HG02623 (cell line): ENCODE data around the gene MARK2.

Source experiments
- ATAC-seq: cut with Tn5 transposase; IDR thresholded peaks from one replicate; pipeline ENCODE4 v1.9.1; 2021; ENCODE audit warnings: moderate library complexity; ENCODE audit not compliant: unreplicated experiment

Gene MARK2

DNA sequence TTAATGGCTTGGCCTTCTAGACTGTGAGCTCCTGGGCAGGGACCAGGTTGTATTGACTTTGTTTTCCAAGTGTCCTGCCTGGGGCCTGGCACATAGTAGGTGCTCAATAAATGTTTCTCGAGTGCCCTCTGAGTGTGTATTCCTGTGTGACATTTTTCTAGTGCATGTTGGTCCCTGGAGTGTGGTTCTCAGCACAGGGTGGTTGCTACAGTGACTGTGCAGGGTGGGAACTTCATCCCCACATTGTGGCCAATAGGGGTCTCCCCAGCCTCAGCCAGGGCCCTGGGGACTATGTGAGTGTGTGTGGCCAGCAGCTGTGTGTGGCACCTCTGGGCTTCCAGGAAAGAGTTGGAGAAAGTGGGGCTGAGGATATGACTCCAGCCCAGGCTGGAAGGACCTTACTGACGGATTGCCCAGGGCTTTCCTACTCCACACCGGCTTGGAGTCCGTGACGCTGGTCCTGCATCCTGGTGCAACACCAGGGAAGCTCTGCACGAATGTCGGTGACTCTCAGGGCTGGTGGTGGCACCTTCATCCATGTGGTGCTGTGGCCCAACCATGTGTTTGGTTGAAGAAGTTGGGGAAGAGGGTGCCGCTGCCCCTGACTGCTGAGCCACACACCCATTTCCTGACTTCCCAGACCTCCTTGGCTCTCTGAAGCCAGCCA lies 9.0 kb upstream of the MARK2 start:
- no peak for ATAC-seq

DNA sequence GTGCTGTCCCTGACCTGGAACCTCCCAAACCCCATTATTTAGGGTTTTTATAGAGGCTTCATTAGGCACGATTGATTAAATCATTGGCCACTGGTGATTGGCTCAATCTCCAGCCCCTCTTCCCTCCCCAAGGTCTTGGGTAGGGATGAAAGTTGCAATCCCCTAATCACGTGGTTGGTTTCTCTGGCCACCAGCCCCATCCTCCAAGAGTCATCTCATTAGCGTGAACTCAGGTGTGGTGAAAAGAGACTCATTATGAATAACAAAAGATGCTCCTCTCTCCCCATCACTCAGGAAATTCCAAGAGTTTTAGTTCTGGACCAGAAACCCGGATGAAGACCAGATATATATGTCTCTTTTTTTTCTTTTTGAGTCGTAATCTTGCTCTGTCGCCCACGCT lies 7.6 kb upstream of the MARK2 start:
- no peak for ATAC-seq

DNA sequence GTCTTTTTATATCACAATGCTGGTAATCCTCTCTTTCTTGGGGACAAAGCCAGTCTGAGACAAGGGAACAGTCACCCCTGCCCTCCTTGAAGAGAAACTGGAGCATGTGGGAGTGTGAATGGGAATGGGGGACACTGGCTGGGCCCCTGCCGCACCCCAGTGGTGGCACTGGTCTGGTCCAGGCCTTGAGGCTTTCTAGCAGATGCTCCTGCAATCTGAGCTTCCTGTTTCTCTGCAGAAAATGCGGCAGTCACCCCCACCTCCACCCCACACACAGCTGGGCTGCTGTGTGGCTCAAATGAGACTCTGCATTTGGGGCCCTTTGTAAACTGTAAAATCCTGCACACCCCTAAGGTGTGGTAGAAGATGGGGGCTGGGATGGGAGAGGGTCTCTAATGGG lies 6.6 kb upstream of the MARK2 start:
- no peak for ATAC-seq

DNA sequence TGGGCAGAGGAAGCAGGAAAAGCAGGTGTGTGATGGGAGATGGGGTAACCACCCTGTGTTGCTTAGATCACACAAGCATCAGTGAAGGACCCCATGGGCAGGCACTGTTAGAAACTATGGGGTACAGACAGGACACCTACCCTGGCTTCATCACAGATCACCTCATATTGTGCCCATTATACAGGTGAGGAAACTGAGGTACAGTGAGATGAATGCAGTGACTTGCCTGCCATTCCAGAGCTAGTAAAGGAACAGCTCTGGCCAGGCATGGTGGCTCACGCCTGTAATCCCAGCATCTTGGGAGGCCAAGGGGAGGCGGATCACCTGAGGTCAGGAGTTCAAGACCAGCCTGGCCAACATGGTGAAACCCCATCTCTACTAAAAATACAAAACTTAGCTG lies 5.9 kb upstream of the MARK2 start:
- ATAC-seq, result no peak

DNA sequence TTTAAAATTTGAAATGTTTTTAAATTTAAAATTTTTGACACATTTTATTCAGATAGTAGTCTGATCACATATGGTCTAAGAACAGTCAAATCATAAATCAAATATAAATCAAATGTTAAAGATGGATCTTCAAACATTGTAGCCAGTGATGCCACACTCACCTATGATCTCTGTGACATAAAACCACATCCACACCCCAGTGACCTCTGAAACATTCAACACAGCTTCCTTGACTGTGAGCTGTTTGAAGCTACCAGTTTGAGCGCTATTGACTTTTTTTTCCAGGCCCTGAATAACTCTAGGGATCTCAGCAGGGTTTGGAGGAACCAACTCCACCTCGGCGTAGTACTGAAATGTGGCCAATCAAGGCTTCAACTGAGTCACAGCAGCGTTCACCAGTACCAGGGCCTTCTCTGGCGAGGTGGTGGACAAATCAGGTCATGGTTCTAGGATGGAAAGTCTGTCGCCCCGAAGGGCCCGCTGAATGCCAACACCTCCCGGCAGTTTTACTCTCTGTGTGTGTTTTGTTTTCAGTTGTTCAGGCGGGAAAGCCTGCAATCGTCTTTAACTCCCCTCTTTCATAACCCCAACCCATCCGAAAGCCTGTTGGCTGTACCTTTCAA lies 4.3 kb upstream of the MARK2 start:
- ATAC-seq, result no peak

DNA sequence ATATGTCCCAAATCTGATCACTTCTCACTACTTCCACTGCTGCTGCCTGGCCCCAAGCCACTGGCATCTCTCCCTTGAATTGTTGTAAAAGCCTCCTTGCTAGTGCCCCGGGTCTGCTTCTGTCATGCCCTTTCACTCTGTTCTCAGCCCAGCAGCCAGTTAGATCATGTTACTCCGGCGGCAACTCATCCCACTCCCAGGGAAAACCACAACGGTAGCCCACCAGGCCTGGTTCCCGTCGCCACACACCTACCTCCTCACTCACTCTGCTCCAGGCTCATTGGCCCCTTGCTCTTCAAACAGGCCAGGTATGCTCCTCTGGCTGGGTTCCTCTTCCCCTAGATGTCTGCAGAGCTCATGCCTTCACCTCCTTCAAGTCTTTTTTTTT lies 3.8 kb upstream of the MARK2 start:
- no peak for ATAC-seq

DNA sequence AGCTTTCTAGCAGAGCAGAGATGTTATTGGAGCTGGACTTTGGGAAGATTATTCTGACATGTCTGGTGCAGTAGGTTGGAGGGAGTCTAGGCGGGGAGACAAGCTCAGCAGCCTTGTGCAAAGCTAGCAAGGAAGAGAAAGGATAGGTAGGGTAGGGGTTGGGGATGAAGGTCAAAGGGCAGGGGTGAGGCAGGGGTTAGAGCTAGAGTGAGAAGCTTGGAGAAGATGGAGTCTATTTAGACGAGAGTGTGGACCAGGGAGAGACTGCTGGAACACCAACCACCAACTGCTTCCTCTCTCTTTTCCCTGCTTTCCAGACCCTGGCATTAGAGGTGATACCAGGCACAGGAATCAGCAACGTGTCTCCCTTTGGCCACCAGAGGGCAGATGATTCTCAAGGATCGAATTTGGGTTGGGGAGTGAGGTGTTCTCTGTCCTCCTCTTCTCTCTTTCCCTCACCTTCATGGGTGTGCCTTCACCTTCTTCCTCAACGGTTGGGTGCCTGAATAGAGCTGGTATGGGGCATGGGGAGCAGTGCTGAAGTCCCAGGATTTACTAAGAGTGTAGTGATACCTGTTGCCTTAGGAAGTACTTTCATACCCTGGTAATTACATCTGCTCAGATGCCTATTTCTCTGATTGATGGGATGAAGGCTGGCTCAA lies 1.8 kb upstream of the MARK2 start:
- no peak for ATAC-seq

DNA sequence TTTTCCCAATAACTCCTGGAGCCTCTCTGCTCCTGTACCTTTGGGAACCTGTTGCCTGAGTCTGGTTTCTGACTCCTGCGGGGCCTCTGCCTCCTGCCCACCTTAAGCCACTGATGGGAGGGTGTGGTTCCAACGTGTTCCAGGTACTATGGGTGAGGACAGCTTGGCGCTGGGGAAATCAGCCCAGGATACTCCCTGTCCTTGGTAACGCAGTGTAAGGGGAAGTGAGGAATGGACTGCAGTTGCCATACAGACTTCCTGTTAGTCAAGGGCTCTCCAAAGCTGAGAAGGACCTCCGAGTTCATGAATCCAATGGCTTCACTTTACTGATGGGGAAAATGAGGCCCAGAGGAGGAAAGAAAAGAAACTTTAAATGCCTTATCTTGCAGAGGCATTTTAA lies 1.2 kb upstream of the MARK2 start:
- ATAC-seq, result no peak

DNA sequence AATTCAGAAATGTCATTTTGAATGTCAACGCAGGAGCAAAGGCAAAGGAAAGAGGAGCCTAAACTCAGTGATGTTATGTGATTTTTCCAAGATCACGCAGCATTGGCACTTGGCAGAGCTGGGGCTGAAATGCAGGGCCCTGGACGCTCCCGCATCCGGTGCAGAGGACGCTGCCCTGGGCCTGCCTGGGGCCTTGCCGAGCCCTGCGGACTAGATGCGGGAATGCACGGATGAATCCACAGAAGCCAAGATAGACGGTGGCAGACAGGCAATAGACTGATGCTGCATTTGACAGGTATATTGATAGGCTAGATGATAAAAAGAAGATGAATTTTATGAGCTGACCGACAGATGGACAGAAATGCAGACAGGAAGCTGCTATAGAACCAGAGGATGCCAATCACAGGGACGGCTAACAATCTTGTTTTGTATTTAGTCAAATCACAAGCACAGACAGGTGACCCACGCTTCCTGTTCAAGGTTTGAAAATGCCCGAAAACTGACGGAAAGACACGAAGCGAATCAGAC lies 696 bp upstream of the MARK2 start:
- no peak for ATAC-seq

DNA sequence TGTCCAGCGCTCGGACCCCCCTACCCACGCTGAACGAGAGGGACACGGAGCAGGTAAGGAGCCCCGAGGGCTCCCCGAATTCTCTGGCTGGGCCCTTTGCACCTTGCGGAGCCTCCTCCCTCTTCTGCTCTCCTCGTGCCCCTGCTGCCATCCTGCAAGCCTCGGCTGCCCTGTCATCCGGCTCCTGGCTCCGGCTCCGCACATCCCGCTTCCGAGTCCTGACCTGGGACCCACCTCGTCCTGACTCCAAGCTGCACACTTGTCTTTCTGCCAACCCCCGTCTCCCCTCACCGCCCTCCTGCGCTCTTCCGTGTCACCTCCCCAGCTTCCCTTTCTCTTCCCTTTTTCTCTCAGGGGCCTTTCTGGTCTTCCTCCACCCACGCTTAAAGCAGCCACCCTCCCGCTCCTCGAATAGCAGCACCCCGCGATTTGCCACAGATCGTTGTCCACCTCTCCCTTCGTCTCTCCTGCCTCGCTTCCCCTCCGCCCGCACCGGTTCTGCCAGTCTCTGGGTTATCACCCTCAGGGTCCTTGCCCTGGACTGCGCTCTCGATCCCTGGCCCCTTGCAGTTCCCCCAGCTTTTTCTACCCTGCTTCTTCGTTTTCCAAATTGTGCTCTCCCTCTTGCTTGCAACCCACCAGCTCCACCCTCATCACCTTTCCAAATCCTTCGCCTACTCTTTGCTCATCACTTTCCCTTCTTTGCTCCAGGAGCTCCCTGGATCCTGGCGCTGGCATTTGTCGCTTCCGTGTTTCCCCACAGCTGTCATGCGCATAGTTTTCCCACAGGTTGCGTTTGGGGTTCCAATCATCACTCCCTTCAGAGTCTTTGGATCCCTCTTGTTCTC lies 822 bp downstream of the MARK2 start:
- ATAC-seq, result no peak

DNA sequence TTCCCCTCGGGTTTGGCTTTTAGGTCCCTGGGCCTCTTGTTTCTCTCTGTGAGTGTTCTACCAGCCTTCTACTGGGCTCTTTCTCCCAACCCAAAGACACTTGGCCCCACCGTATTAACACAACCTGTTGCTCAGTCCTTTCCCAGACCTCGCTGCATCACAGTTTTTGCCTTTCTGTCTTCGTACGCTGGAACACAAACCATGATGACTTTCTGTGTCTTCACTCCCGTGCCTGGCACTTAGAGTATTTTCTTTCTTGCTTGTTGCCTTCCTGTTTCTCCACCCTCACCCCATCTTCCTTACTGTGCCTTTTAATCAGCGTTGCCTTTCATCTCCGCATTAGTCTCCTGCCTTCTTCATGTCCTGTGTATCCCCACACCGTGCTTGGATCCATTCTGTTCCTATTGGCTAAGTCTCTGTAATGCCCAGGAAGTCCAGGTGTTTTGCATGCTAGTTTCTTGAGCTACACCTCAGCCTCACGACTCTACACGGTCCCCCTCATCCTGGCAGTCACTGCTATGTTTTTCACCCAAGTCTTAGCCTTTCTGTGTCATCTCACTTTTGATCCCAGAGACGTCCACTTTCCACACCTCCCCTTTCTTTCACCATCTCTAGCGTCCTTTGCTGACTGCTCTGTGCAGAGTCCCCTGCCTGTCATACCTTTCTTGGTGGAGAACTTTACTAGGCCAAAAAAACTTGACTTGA lies 1.6 kb downstream of the MARK2 start:
- ATAC-seq, result no peak

DNA sequence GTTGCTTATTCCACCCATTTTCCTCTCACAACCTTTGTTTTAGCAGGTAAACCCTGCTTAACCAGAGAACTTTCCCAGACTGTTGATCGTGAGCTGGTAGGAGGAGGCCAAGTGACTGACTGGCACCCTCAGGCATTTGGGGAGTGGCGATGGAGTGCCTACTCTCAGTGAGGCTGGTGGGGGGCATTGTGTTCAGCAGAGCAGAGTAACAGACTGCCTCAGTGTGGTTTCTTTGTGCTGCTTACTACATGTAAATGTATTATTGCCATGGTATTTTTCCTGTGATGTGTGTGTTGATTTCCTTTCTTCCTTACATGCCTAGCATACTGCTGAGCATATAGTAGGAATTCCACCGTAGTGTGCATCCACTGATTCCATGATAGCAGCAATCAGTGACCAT lies 2.6 kb downstream of the MARK2 start:
- no peak for ATAC-seq

DNA sequence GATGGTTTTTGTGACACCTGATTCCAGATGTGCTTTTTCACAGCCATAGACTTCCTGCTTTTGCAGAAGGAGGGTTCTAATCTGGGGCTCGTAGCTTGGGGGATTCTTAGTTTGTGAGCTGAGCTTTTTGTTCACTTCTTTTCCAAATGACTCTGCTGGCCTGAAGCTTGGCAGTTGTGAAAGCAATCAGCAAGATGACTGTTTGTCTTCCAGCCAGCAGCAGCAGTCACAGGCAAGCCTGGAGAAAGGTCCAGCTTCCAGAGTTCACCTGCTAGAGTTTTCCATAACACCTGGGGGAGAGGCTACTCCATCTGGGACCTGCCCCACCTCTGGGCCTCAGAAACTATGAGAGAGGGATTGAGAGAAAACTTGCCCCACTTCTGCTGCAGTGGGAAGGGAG lies 4.1 kb downstream of the MARK2 start:
- no peak for ATAC-seq

DNA sequence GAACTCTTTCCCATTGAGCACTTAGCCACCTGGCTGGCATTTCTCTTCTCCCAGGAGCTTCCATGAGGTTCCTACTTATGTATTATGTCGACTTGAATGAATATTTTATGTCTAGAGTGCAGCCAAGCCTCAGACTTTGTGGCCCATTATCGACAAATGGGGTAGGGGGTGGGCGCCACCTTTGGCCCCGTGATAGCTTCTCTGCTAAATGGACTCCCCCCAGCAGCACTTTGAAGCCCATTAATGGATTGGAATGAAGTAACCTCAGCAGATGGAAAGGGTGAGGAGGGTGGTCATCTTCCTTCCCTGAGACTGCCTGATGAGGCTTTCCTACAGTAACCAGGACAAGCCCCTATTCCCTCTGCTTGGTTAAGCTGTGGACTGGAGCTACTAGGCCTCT lies 5.9 kb downstream of the MARK2 start:
- ATAC-seq, result no peak

DNA sequence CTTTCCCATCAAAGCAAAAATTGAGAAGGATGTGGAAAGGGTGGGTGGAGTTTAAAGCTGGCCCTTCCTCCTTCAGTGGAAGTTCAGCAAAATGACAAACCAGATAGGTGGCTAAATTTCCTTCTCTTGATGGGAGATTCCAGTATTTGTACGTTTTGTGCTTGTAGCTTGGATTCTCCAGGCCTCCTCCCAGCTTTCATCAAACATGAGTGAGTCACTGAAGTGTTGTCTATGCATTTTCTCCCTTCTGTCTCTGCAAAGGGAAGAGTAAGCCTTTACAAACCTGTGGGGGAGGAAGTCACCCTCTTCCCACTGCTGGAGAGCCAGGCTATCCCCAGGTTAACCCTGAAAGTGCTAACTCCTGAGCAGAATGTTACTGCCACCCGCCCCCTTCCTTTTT lies 6.4 kb downstream of the MARK2 start:
- ATAC-seq, result no peak

DNA sequence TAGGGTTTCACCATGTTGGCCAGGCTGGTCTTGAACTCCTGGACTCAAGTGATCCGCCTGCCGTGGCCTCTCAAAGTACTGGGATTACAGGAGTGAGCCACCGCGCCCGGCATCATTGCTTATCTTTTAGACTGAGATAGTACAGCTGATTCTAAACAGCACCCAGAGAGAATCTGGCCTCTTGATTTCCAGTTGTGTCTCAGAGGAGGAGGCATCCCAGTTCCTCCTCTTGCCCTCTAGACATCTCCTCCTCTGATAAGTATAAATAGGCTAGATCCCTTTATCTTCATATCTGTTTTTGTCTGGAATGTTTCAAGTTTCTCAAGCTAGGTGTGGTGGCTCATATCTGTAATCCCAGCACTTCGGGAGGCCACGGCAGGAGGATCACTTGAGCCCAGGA lies 7.0 kb downstream of the MARK2 start:
- no peak for ATAC-seq

DNA sequence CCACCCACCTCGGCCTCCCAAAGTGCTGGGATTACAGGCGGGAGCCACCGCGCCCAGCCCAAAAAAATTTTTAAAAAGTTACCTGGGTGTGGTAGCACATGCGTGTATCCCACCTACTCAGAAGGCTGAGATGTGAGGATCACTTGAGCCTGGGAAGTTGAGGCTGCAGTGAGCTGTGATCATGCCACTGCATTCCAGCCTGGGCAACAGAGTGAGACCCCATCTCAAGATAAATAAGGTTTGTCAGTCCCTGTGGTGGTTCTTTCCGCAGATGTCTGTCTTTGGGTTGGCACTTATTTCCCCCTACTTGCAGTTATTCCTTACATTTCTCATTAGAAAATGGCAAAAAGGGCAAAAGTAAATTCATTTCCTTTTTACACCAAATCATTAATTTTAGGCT lies 8.0 kb downstream of the MARK2 start:
- ATAC-seq, result no peak

DNA sequence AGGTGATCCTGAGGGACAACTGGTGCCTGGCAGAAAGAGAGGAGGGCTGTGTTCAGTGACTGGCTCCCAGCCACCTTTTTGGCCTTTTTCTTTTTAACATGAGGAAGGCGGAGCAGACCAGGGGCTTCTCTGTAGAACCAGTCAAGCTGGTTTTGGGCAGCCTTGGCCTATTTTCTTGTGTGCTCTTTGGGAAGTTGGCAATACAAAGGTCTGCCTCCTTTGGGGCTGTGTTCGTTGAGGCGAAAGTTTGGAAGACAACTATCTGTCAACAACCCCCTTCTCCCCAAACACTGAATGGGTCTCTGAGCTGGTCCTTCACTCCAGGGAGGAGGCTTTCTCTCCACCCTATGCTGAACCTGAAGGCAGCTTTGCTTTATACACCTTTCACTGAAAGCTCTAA lies 8.5 kb downstream of the MARK2 start:
- no peak for ATAC-seq

DNA sequence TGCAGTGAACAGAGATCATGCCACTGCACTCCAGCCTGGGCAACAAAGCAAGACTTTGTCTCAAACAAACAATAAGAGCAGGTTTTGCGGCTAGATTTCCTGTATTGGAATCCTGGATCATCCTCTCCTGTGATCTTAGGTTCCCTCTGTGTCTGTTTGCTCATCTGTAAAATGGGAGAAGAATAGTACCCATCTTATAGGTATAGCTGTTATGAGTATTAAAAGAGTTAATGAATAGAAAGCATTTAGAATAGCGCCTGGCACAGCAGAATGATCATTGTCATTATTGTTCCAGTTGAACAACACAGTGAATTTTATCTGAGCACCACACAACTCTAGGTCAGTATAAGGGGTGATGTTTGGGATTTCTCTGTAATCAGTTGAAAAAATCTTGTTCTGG lies 10.8 kb downstream of the MARK2 start:
- ATAC-seq, result no peak

DNA sequence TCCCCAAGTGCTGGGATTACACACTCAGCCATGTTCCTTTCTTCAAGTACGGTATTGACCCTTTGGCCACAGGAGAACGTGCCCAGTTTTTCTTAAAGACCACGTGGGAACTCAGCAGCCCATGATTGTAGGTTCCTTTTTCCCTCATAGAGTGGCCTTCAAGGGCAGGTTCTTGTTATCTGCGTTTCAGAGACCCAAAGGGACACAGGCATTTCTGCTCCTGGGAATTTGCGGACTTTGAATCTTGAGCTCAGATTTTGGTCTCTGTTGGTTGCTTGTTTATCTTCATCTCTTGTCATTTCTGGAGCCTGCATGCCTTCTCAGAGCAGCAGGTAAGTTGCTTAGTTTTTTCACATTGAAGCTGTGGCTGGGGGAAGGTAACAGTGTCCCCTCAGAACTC lies 12.0 kb downstream of the MARK2 start:
- no peak for ATAC-seq

DNA sequence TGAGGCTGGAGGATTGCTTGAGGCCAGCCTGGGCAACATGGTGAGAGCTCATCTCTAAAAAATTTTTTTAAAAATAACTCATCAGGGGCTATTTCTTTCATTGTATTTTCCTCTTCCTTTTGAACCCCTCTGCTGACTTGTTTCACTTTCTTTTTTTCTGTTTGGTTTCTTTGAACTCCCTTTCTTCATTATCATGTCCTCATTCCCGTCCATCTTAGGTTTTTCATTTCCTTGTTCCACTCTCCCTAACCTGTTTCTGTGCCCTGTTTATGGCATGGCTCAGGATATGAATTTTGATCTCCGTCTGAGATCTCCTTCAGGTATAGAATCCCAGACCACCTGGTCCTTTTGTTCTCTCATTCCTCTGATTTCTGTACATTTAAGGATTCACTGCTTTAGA lies 12.5 kb downstream of the MARK2 start:
- no peak for ATAC-seq
